HepG2 (cell line): ENCODE measurements around the gene POC1B.

Experiments
- CREB1 ChIP-seq, 2 experiments: fragments of 450-650 bp in 1 of 2; IDR thresholded peaks; 2 replicates each; pipeline ENCODE4 v1.6.1; 2016 to 2017; ENCODE audit warnings: control low read depth in 1 of 2, mild to moderate bottlenecking in 1 of 2, missing compliant biosample characterization in 1 of 2, missing genetic modification characterization in 1 of 2
- CREM ChIP-seq, 2 experiments: sonication (generic) in 1 of 2; formaldehyde crosslinking in 1 of 2; IDR thresholded peaks; 2 replicates each; pipeline versions ENCODE4 v1.4.0 to v1.6.1; 2016 to 2020; ENCODE audit warnings: antibody characterized with exemption in 1 of 2, mild to moderate bottlenecking in 1 of 2, missing genetic modification reagents in 1 of 2
- E2F1 ChIP-seq: sonication (generic); formaldehyde crosslinking; IDR thresholded peaks from 2 replicates; pipeline ENCODE4 v1.5.0; 2020; ENCODE audit warnings: missing genetic modification reagents
- ELF3 ChIP-seq: IDR thresholded peaks from 2 replicates; pipeline ENCODE4 v1.6.1; 2016; ENCODE audit warnings: missing genetic modification reagents, missing compliant biosample characterization
- EZH2 ChIP-seq: conservative IDR thresholded peaks from 2 replicates; pipeline ENCODE4 v1.6.1; 2012; ENCODE audit warnings: mild to moderate bottlenecking, low read depth, low read length, moderate library complexity
- KMT2B ChIP-seq: IDR thresholded peaks from 2 replicates; pipeline ENCODE4 v1.6.1; 2016; ENCODE audit warnings: missing genetic modification reagents, missing compliant biosample characterization
- POLR2AphosphoS5 ChIP-seq: IDR thresholded peaks from 2 replicates; pipeline ENCODE4 v1.6.1; 2012; ENCODE audit warnings: low read depth, low read length
- TCF12 ChIP-seq, 2 experiments: fragments of 450-650 bp in 1 of 2; sonication (generic) in 1 of 2; formaldehyde crosslinking in 1 of 2; IDR thresholded peaks; 2 replicates each; pipeline versions ENCODE4 v1.6.1 to v1.8.0; 2017 to 2022; ENCODE audit warnings: antibody characterized with exemption in 1 of 2, mild to moderate bottlenecking in 1 of 2, missing genetic modification reagents in 1 of 2, moderate library complexity in 1 of 2
- ZBTB1 ChIP-seq: sonication (generic); formaldehyde crosslinking; IDR thresholded peaks from 2 replicates; pipeline ENCODE4 v1.4.0; 2020; ENCODE audit warnings: missing genetic modification reagents, borderline replicate concordance
- ZNF510 ChIP-seq: sonication (generic); formaldehyde crosslinking; IDR thresholded peaks from 2 replicates; pipeline ENCODE4 v1.4.0; 2020; ENCODE audit warnings: low read depth, mild to moderate bottlenecking, missing genetic modification reagents
- ZNF512 ChIP-seq: sonication (generic); formaldehyde crosslinking; IDR thresholded peaks from 2 replicates; pipeline ENCODE4 v1.4.0; 2020; ENCODE audit warnings: mild to moderate bottlenecking, missing genetic modification reagents
- TF ChIP-seq, protein P1 (sequence below): sonication (generic); formaldehyde crosslinking; IDR thresholded peaks from 2 replicates; pipeline ENCODE4 v1.5.0; 2020; ENCODE audit warnings: mild to moderate bottlenecking, missing genetic modification reagents, moderate library complexity
- TF ChIP-seq, protein P2 (sequence below), 2 experiments: IDR thresholded peaks; 2 replicates each; pipeline ENCODE4 v1.6.1; 2011 to 2012; ENCODE audit warnings: low read length in 2 of 2, borderline replicate concordance in 1 of 2, low read depth in 1 of 2, mild to moderate bottlenecking in 1 of 2, moderate library complexity in 1 of 2
- TF ChIP-seq, protein P3 (sequence below): sonication (generic); formaldehyde crosslinking; IDR thresholded peaks from 2 replicates; pipeline ENCODE4 v1.5.1; 2020; ENCODE audit warnings: mild to moderate bottlenecking, missing genetic modification reagents, borderline replicate concordance

DNA sequence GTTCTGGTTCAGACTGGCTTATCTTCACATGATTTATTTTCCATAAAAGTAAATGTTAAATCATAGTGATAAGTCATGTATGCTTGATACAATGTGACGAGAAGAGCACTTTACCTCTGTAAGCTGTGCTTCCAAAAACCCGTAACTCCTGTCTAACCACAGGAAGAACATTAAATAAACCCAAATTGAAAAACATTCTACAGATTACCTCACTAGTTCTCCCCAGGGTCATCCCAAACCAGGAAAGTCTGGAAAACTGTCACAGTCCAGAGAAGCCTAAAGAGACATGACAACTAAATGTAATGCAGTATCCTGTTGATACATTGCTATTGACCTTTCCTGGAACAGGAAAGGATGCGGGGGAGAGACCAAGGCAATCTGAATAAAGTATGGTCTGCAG lies 141.0 kb downstream of the POC1B start:
- TF ChIP-seq KMT2B (CRISPR knock-in tag) (no peak), CREM (IDR thresholded peaks at IDR 0.05) (no peak), CREM (CRISPR knock-in tag; IDR thresholded peaks at IDR 0.05) (no peak), ZNF510 (CRISPR knock-in tag) (no peak), ZNF512 (no peak), ELF3 (no peak), EZH2 (no peak), CREB1 (IDR thresholded peaks at IDR 0.05) (no peak), CREB1 (CRISPR knock-in tag; IDR thresholded peaks at IDR 0.05) (no peak), E2F1 (no peak), ZBTB1 (no peak), POLR2AphosphoS5 (no peak), TCF12 (IDR thresholded peaks at IDR 0.05) (no peak), TCF12 (CRISPR knock-in tag; IDR thresholded peaks at IDR 0.05) (no peak)
- TF ChIP-seq, protein P1, sequence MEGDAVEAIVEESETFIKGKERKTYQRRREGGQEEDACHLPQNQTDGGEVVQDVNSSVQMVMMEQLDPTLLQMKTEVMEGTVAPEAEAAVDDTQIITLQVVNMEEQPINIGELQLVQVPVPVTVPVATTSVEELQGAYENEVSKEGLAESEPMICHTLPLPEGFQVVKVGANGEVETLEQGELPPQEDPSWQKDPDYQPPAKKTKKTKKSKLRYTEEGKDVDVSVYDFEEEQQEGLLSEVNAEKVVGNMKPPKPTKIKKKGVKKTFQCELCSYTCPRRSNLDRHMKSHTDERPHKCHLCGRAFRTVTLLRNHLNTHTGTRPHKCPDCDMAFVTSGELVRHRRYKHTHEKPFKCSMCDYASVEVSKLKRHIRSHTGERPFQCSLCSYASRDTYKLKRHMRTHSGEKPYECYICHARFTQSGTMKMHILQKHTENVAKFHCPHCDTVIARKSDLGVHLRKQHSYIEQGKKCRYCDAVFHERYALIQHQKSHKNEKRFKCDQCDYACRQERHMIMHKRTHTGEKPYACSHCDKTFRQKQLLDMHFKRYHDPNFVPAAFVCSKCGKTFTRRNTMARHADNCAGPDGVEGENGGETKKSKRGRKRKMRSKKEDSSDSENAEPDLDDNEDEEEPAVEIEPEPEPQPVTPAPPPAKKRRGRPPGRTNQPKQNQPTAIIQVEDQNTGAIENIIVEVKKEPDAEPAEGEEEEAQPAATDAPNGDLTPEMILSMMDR (CRISPR knock-in tag) = no peak
- TF ChIP-seq, protein P2, sequence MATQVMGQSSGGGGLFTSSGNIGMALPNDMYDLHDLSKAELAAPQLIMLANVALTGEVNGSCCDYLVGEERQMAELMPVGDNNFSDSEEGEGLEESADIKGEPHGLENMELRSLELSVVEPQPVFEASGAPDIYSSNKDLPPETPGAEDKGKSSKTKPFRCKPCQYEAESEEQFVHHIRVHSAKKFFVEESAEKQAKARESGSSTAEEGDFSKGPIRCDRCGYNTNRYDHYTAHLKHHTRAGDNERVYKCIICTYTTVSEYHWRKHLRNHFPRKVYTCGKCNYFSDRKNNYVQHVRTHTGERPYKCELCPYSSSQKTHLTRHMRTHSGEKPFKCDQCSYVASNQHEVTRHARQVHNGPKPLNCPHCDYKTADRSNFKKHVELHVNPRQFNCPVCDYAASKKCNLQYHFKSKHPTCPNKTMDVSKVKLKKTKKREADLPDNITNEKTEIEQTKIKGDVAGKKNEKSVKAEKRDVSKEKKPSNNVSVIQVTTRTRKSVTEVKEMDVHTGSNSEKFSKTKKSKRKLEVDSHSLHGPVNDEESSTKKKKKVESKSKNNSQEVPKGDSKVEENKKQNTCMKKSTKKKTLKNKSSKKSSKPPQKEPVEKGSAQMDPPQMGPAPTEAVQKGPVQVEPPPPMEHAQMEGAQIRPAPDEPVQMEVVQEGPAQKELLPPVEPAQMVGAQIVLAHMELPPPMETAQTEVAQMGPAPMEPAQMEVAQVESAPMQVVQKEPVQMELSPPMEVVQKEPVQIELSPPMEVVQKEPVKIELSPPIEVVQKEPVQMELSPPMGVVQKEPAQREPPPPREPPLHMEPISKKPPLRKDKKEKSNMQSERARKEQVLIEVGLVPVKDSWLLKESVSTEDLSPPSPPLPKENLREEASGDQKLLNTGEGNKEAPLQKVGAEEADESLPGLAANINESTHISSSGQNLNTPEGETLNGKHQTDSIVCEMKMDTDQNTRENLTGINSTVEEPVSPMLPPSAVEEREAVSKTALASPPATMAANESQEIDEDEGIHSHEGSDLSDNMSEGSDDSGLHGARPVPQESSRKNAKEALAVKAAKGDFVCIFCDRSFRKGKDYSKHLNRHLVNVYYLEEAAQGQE (IDR thresholded peaks at IDR 0.05; ENCODE audit: borderline replicate concordance in 1 of 2, low read depth in 1 of 2, low read length in 2 of 2) = no peak
- TF ChIP-seq, protein P3, sequence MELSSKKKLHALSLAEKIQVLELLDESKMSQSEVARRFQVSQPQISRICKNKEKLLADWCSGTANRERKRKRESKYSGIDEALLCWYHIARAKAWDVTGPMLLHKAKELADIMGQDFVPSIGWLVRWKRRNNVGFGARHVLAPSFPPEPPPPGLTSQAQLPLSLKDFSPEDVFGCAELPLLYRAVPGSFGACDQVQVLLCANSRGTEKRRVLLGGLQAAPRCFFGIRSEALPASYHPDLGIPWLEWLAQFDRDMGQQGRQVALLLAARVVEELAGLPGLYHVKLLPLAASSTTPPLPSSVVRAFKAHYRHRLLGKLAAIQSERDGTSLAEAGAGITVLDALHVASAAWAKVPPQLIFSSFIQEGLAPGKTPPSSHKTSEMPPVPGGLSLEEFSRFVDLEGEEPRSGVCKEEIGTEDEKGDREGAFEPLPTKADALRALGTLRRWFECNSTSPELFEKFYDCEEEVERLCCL (CRISPR knock-in tag) = no peak
